Body of pancreas (tissue), 4 donors: ENCODE measurements around the gene TMCO1. TPM values are rescaled to one million over a fixed set of nuclear protein-coding genes. Genes with fewer than 3 reads are reported as not detected.
"Not testable (repeated sequence)": the region's sequence is repeated elsewhere in the genome, so short reads cannot be mapped to it uniquely, and the experiment has no call there.

Experiments used
- ATAC-seq: fragments of 150-250 bp; one replicate; pipeline ENCODE4 v1.9.1; 2016
- DNase-seq, 4 donors: peaks; one replicate each; pipeline ENCODE4 v3.0.0-alpha.2; 2019
- H3K27ac ChIP-seq, 4 donors: fragments of 200-600 bp; sonication (generic); 1 replicate in 3 of 4; 2 replicates in 1 of 4; pipeline versions ENCODE4 v1.5.1 to v1.6.1; 2016 to 2019; ENCODE audit warnings: mild to moderate bottlenecking in 1 of 4, mixed read lengths in 1 of 4, moderate library complexity in 1 of 4
- H3K27me3 ChIP-seq, 2 donors: fragments of 200-600 bp; sonication (generic); one replicate each; pipeline ENCODE4 v1.6.0; 2016; ENCODE audit warnings: mild to moderate bottlenecking in 1 of 2
- H3K36me3 ChIP-seq, 2 donors: fragments of 200-600 bp; sonication (generic); replicated peaks in 1 of 2; 2 replicates each; pipeline ENCODE4 v1.5.1; 2016; ENCODE audit warnings: low read depth in 2 of 2; ENCODE audit not compliant: insufficient read depth in 1 of 2
- H3K4me1 ChIP-seq: fragments of 200-600 bp; sonication (generic); one replicate; pipeline ENCODE4 v1.6.0; 2016
- H3K4me3 ChIP-seq, 2 donors: fragments of 200-600 bp; sonication (generic); 1 replicate in 1 of 2; 2 replicates in 1 of 2; pipeline ENCODE4 v1.5.1; 2016 to 2019
- H3K9me3 ChIP-seq, 3 donors: fragments of 200-600 bp; sonication (generic); 1 replicate in 2 of 3; 2 replicates in 1 of 3; pipeline ENCODE4 v1.5.1; 2016
- POLR2A ChIP-seq, 3 donors: fragments of 450-650 bp; IDR thresholded peaks; one replicate each; pipeline ENCODE4 v1.6.1; 2016; ENCODE audit warnings: antibody characterized with exemption in 3 of 3, mild to moderate bottlenecking in 2 of 3
- WGBS, 2 donors: methylation state at CpG; one replicate each; pipeline ENCODE4 v1.1.5; 2017; 5-methylcytosine and 5-hydroxymethylcytosine counted together
- intact Hi-C: fragments of 100-400 bp; cut with DNase I; formaldehyde crosslinking; loops from one replicate; pipeline ENCODE4 v1.15.1; 2023
- total RNA-seq, 2 donors: library from RNA; depleted of rRNA; stranded (reverse); fragments of >200 nt; gene quantifications; one replicate each; pipeline ENCODE4 v1.1.0, GENCODE V29; 2016
- TF ChIP-seq, protein P1 (sequence below), 7 experiments: fragments of 450-650 bp in 4 of 7; fragments of 200-600 bp in 3 of 7; sonication (generic) in 3 of 7; IDR thresholded peaks; one replicate each; pipeline ENCODE4 v1.5.1; 2016 to 2019; ENCODE audit warnings: antibody characterized with exemption in 7 of 7

TMCO1 gene
- total RNA-seq, 2 donors from 2014 or later: 29.0 to 39.2 TPM

- DNase-seq: no peak
- ATAC-seq: no peak
- no peaks in the 10 kb centered on the region for H3K27me3 ChIP-seq
- no peaks in the 10 kb centered on the region for H3K9me3 ChIP-seq
- no peak for TF ChIP-seq POLR2A (IDR thresholded peaks at IDR 0.05)
- TF ChIP-seq, protein P1, sequence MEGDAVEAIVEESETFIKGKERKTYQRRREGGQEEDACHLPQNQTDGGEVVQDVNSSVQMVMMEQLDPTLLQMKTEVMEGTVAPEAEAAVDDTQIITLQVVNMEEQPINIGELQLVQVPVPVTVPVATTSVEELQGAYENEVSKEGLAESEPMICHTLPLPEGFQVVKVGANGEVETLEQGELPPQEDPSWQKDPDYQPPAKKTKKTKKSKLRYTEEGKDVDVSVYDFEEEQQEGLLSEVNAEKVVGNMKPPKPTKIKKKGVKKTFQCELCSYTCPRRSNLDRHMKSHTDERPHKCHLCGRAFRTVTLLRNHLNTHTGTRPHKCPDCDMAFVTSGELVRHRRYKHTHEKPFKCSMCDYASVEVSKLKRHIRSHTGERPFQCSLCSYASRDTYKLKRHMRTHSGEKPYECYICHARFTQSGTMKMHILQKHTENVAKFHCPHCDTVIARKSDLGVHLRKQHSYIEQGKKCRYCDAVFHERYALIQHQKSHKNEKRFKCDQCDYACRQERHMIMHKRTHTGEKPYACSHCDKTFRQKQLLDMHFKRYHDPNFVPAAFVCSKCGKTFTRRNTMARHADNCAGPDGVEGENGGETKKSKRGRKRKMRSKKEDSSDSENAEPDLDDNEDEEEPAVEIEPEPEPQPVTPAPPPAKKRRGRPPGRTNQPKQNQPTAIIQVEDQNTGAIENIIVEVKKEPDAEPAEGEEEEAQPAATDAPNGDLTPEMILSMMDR (IDR thresholded peaks at IDR 0.05): no peak
- H3K36me3 ChIP-seq: no peaks in the 10 kb centered on the region
- H3K27ac ChIP-seq: no peak overlapping the region
- intact Hi-C loops: no loop called here
- H3K4me3 ChIP-seq: no peak overlapping the region
- no peaks in the 10 kb centered on the region for H3K4me1 ChIP-seq
Observed at GRCh38 chr1:165807613-165808012, 38.9 kb upstream of the TMCO1 start.

GRCh38 chr1:165804513-165804912 lies 35.8 kb upstream of the TMCO1 start:
- ATAC-seq, H3K27ac ChIP-seq, H3K27me3 ChIP-seq, H3K4me1 ChIP-seq, H3K9me3 ChIP-seq, intact Hi-C loops, H3K36me3 ChIP-seq, H3K4me3 ChIP-seq, DNase-seq: not testable (repeated sequence)
- 56 to 63% methylated on average over 1 of the region's 1 CpG for WGBS, 2 donors

DNA sequence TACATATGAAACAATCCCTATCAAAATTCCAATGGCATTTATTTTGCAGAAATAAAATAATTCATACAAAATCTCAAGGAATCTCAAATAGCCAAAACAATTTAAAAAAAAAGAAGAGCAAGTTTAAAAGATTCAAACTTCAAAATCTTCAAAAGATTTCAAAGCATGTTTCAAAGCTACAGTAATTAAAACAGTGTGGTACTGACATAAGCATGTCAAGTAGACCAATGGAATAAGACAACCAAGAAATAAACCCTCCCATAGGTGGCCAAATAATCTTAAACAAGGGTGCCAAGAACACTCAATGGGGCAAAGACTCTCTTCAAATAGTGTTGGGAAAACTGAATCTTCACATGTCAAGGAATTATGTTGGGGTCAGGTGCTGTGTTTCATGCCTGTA lies 30.7 kb upstream of the TMCO1 start:
- no peak for TF ChIP-seq POLR2A (IDR thresholded peaks at IDR 0.05)
- TF ChIP-seq, protein P1 (IDR thresholded peaks at IDR 0.05): no peak
- intact Hi-C loops: no loop called here
- Histone ChIP-seq H3K4me3 (no peak overlapping the region), H3K9me3 (no peaks in the 10 kb centered on the region), H3K36me3 (no peaks in the 10 kb centered on the region), H3K4me1 (no peaks in the 10 kb centered on the region), H3K27ac (no peak overlapping the region), H3K27me3 (no peaks in the 10 kb centered on the region)
- ATAC-seq: no peak
- no peak for DNase-seq

DNA sequence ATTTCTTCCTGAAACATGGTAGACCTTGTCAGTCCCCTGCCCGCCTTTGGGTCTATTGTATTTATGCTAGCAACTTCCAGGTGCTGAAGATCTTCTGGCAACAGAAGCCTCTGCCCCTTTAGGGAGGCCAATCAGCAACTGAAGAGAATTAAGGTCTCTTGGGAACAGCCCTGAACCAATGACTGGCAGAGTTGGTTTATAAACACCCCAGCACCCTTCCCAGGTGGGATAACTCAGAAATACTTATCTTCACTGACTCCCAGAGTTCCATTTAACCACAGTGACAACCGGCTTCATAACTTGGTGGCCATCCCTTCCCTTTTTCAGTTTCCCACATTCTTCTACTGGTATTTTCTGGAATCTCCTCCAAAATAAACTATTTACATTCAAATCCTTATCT lies 27.2 kb upstream of the TMCO1 start:
- ATAC-seq (no peak), DNase-seq (no peak)
- intact Hi-C loops: no loop called here
- WGBS, 2 donors: 91 to 95% methylated on average over 2 of the region's 2 CpGs
- no peaks in the 10 kb centered on the region for H3K27me3 ChIP-seq
- no peak for TF ChIP-seq POLR2A (IDR thresholded peaks at IDR 0.05)
- TF ChIP-seq, protein P1 (IDR thresholded peaks at IDR 0.05): no peak
- no peaks in the 10 kb centered on the region for H3K4me1 ChIP-seq
- H3K36me3 ChIP-seq: no peaks in the 10 kb centered on the region
- H3K27ac ChIP-seq: no peak overlapping the region
- no peaks in the 10 kb centered on the region for H3K9me3 ChIP-seq
- H3K4me3 ChIP-seq: no peak overlapping the region

- ATAC-seq: no peak
Observed at GRCh38 chr1:165793951-165794350, 25.3 kb upstream of the TMCO1 start.

More at GRCh38 chr1:165793951-165794350, 25.3 kb upstream of the TMCO1 start:
- DNase-seq: no peak
- H3K4me1 ChIP-seq: no peaks in the 10 kb centered on the region
- no peaks in the 10 kb centered on the region for H3K36me3 ChIP-seq
- intact Hi-C loops: no loop called here
- H3K4me3 ChIP-seq: no peak overlapping the region
- 50 to 67% methylated on average over 2 of the region's 2 CpGs for WGBS, 2 donors
- no peaks in the 10 kb centered on the region for H3K9me3 ChIP-seq
- TF ChIP-seq, protein P1 (IDR thresholded peaks at IDR 0.05): no peak
- TF ChIP-seq POLR2A (IDR thresholded peaks at IDR 0.05): no peak
- H3K27ac ChIP-seq: no peak overlapping the region
- no peaks in the 10 kb centered on the region for H3K27me3 ChIP-seq
